ENCODE data around the gene HPGDS.

Gene HPGDS

GRCh38 chr4:94357624-94358023 lies 15.0 kb upstream of the HPGDS start:
- H3K9me3 ChIP-seq (ENCODE audit: control insufficient read depth, low read length): no peaks in the 10 kb centered on the region
- H3K4me3 ChIP-seq (ENCODE audit: low read length): no peak overlapping the region
- H3K27me3 ChIP-seq (replicated peaks; ENCODE audit: control insufficient read depth, insufficient read depth, low read length): no peaks in the 10 kb centered on the region
- H3K36me3 ChIP-seq (ENCODE audit: control insufficient read depth, insufficient read depth, low read length, severe bottlenecking): no peaks in the 10 kb centered on the region
- no peak for DNase-seq (ENCODE audit: low read depth)
- no peaks in the 10 kb centered on the region for H3K4me1 ChIP-seq (ENCODE audit: control insufficient read depth, insufficient read depth, low read length)
- H3K9ac ChIP-seq (ENCODE audit: low read length): no peak overlapping the region

- no peak for DNase-seq (ENCODE audit: low read depth)
- H3K9me3 ChIP-seq (ENCODE audit: control insufficient read depth, low read length): no peaks in the 10 kb centered on the region
- no peaks in the 10 kb centered on the region for H3K36me3 ChIP-seq (ENCODE audit: control insufficient read depth, insufficient read depth, low read length, severe bottlenecking)
- H3K4me3 ChIP-seq (ENCODE audit: low read length): no peak overlapping the region
- H3K9ac ChIP-seq (ENCODE audit: low read length): no peak overlapping the region
- no peaks in the 10 kb centered on the region for H3K27me3 ChIP-seq (replicated peaks; ENCODE audit: control insufficient read depth, insufficient read depth, low read length)
- H3K4me1 ChIP-seq (ENCODE audit: control insufficient read depth, insufficient read depth, low read length): no peaks in the 10 kb centered on the region
These were observed 13.8 kb upstream of the HPGDS start for GRCh38 chr4:94356444-94356843.

GRCh38 chr4:94354474-94354896 lies 11.8 kb upstream of the HPGDS start:
- Histone ChIP-seq H3K9ac (ENCODE audit: low read length) (no peak overlapping the region), H3K27me3 (replicated peaks; ENCODE audit: control insufficient read depth, insufficient read depth, low read length) (no peaks in the 10 kb centered on the region), H3K4me1 (ENCODE audit: control insufficient read depth, insufficient read depth, low read length) (no peaks in the 10 kb centered on the region), H3K4me3 (ENCODE audit: low read length) (no peak overlapping the region), H3K9me3 (ENCODE audit: control insufficient read depth, low read length) (no peaks in the 10 kb centered on the region), H3K36me3 (ENCODE audit: control insufficient read depth, insufficient read depth, low read length, severe bottlenecking) (no peaks in the 10 kb centered on the region)
- no peak for DNase-seq (ENCODE audit: low read depth)

- no peaks in the 10 kb centered on the region for H3K9me3 ChIP-seq (ENCODE audit: control insufficient read depth, low read length)
- no peak overlapping the region for H3K4me3 ChIP-seq (ENCODE audit: low read length)
- peak; percentile 31 for DNase-seq (ENCODE audit: low read depth)
- no peak overlapping the region for H3K9ac ChIP-seq (ENCODE audit: low read length)
- H3K4me1 ChIP-seq (ENCODE audit: control insufficient read depth, insufficient read depth, low read length): no peaks in the 10 kb centered on the region
- no peaks in the 10 kb centered on the region for H3K36me3 ChIP-seq (ENCODE audit: control insufficient read depth, insufficient read depth, low read length, severe bottlenecking)
- no peaks in the 10 kb centered on the region for H3K27me3 ChIP-seq (replicated peaks; ENCODE audit: control insufficient read depth, insufficient read depth, low read length)
These were observed 10.4 kb upstream of the HPGDS start for GRCh38 chr4:94352996-94353395.

GRCh38 chr4:94352163-94352562 lies 9.5 kb upstream of the HPGDS start:
- Histone ChIP-seq H3K9ac (ENCODE audit: low read length) (no peak overlapping the region), H3K4me3 (ENCODE audit: low read length) (no peak overlapping the region), H3K4me1 (ENCODE audit: control insufficient read depth, insufficient read depth, low read length) (no peaks in the 10 kb centered on the region), H3K36me3 (ENCODE audit: control insufficient read depth, insufficient read depth, low read length, severe bottlenecking) (no peaks in the 10 kb centered on the region), H3K9me3 (ENCODE audit: control insufficient read depth, low read length) (no peaks in the 10 kb centered on the region), H3K27me3 (replicated peaks; ENCODE audit: control insufficient read depth, insufficient read depth, low read length) (no peaks in the 10 kb centered on the region)
- no peak for DNase-seq (ENCODE audit: low read depth)

- H3K9ac ChIP-seq (ENCODE audit: low read length): no peak overlapping the region
- H3K4me3 ChIP-seq (ENCODE audit: low read length): no peak overlapping the region
- no peaks in the 10 kb centered on the region for H3K9me3 ChIP-seq (ENCODE audit: control insufficient read depth, low read length)
- no peaks in the 10 kb centered on the region for H3K27me3 ChIP-seq (replicated peaks; ENCODE audit: control insufficient read depth, insufficient read depth, low read length)
- H3K4me1 ChIP-seq (ENCODE audit: control insufficient read depth, insufficient read depth, low read length): no peaks in the 10 kb centered on the region
- no peaks in the 10 kb centered on the region for H3K36me3 ChIP-seq (ENCODE audit: control insufficient read depth, insufficient read depth, low read length, severe bottlenecking)
- no peak for DNase-seq (ENCODE audit: low read depth)
These were observed 8.7 kb upstream of the HPGDS start for GRCh38 chr4:94351319-94351718.

- Histone ChIP-seq H3K4me1 (ENCODE audit: control insufficient read depth, insufficient read depth, low read length) (no peaks in the 10 kb centered on the region), H3K27me3 (replicated peaks; ENCODE audit: control insufficient read depth, insufficient read depth, low read length) (no peaks in the 10 kb centered on the region), H3K9ac (ENCODE audit: low read length) (no peak overlapping the region), H3K36me3 (ENCODE audit: control insufficient read depth, insufficient read depth, low read length, severe bottlenecking) (no peaks in the 10 kb centered on the region), H3K4me3 (ENCODE audit: low read length) (no peak overlapping the region), H3K9me3 (ENCODE audit: control insufficient read depth, low read length) (no peaks in the 10 kb centered on the region)
- no peak for DNase-seq (ENCODE audit: low read depth)
These were observed 7.5 kb upstream of the HPGDS start for GRCh38 chr4:94350095-94350494.

- no peak for DNase-seq (ENCODE audit: low read depth)
- H3K9ac ChIP-seq (ENCODE audit: low read length): no peak overlapping the region
- H3K9me3 ChIP-seq (ENCODE audit: control insufficient read depth, low read length): no peaks in the 10 kb centered on the region
- no peaks in the 10 kb centered on the region for H3K27me3 ChIP-seq (replicated peaks; ENCODE audit: control insufficient read depth, insufficient read depth, low read length)
- no peaks in the 10 kb centered on the region for H3K4me1 ChIP-seq (ENCODE audit: control insufficient read depth, insufficient read depth, low read length)
- no peaks in the 10 kb centered on the region for H3K36me3 ChIP-seq (ENCODE audit: control insufficient read depth, insufficient read depth, low read length, severe bottlenecking)
- H3K4me3 ChIP-seq (ENCODE audit: low read length): no peak overlapping the region
These were observed 6.6 kb upstream of the HPGDS start for GRCh38 chr4:94349193-94349592.

GRCh38 chr4:94348666-94349065 lies 6.0 kb upstream of the HPGDS start:
- Histone ChIP-seq H3K36me3 (ENCODE audit: control insufficient read depth, insufficient read depth, low read length, severe bottlenecking) (no peaks in the 10 kb centered on the region), H3K9ac (ENCODE audit: low read length) (no peak overlapping the region), H3K9me3 (ENCODE audit: control insufficient read depth, low read length) (no peaks in the 10 kb centered on the region), H3K27me3 (replicated peaks; ENCODE audit: control insufficient read depth, insufficient read depth, low read length) (no peaks in the 10 kb centered on the region), H3K4me3 (ENCODE audit: low read length) (no peak overlapping the region), H3K4me1 (ENCODE audit: control insufficient read depth, insufficient read depth, low read length) (no peaks in the 10 kb centered on the region)
- no peak for DNase-seq (ENCODE audit: low read depth)

- H3K36me3 ChIP-seq (ENCODE audit: control insufficient read depth, insufficient read depth, low read length, severe bottlenecking): no peaks in the 10 kb centered on the region
- H3K4me3 ChIP-seq (ENCODE audit: low read length): no peak overlapping the region
- DNase-seq (ENCODE audit: low read depth): no peak
- peaks cover 1% of the 10 kb centered on the region for H3K4me1 ChIP-seq (ENCODE audit: control insufficient read depth, insufficient read depth, low read length)
- no peaks in the 10 kb centered on the region for H3K9me3 ChIP-seq (ENCODE audit: control insufficient read depth, low read length)
- H3K9ac ChIP-seq (ENCODE audit: low read length): no peak overlapping the region
- H3K27me3 ChIP-seq (replicated peaks; ENCODE audit: control insufficient read depth, insufficient read depth, low read length): no peaks in the 10 kb centered on the region
These were observed 3.9 kb upstream of the HPGDS start for GRCh38 chr4:94346541-94346940.

GRCh38 chr4:94345969-94346368 lies 3.3 kb upstream of the HPGDS start:
- Histone ChIP-seq H3K27me3 (replicated peaks; ENCODE audit: control insufficient read depth, insufficient read depth, low read length) (no peaks in the 10 kb centered on the region), H3K9ac (ENCODE audit: low read length) (no peak overlapping the region), H3K36me3 (ENCODE audit: control insufficient read depth, insufficient read depth, low read length, severe bottlenecking) (no peaks in the 10 kb centered on the region), H3K4me1 (ENCODE audit: control insufficient read depth, insufficient read depth, low read length) (peaks cover 5% of the 10 kb centered on the region), H3K4me3 (ENCODE audit: low read length) (no peak overlapping the region), H3K9me3 (ENCODE audit: control insufficient read depth, low read length) (no peaks in the 10 kb centered on the region)
- DNase-seq (ENCODE audit: low read depth): no peak

GRCh38 chr4:94345266-94345665 lies 2.6 kb upstream of the HPGDS start:
- Histone ChIP-seq H3K27me3 (replicated peaks; ENCODE audit: control insufficient read depth, insufficient read depth, low read length) (no peaks in the 10 kb centered on the region), H3K36me3 (ENCODE audit: control insufficient read depth, insufficient read depth, low read length, severe bottlenecking) (no peaks in the 10 kb centered on the region), H3K9ac (ENCODE audit: low read length) (no peak overlapping the region), H3K9me3 (ENCODE audit: control insufficient read depth, low read length) (no peaks in the 10 kb centered on the region), H3K4me1 (ENCODE audit: control insufficient read depth, insufficient read depth, low read length) (peaks cover 5% of the 10 kb centered on the region), H3K4me3 (ENCODE audit: low read length) (no peak overlapping the region)
- DNase-seq (ENCODE audit: low read depth): no peak

Data from adipocyte (in vitro differentiated cells).